GM18508 (cell line): ENCODE results near the gene CPEB3.
A peak's percentile ranks its signal among the peaks of the same experiment; 100 is the strongest.
"Not testable (repeated sequence)": the region's sequence is repeated elsewhere in the genome, so short reads cannot be mapped to it uniquely, and the experiment has no call there.

Source experiments
- ATAC-seq: cut with Tn5 transposase; IDR thresholded peaks from one replicate; pipeline ENCODE4 v1.9.1; 2021; ENCODE audit warnings: moderate number of reproducible peaks; ENCODE audit not compliant: insufficient read depth, unreplicated experiment

CPEB3 gene

DNA sequence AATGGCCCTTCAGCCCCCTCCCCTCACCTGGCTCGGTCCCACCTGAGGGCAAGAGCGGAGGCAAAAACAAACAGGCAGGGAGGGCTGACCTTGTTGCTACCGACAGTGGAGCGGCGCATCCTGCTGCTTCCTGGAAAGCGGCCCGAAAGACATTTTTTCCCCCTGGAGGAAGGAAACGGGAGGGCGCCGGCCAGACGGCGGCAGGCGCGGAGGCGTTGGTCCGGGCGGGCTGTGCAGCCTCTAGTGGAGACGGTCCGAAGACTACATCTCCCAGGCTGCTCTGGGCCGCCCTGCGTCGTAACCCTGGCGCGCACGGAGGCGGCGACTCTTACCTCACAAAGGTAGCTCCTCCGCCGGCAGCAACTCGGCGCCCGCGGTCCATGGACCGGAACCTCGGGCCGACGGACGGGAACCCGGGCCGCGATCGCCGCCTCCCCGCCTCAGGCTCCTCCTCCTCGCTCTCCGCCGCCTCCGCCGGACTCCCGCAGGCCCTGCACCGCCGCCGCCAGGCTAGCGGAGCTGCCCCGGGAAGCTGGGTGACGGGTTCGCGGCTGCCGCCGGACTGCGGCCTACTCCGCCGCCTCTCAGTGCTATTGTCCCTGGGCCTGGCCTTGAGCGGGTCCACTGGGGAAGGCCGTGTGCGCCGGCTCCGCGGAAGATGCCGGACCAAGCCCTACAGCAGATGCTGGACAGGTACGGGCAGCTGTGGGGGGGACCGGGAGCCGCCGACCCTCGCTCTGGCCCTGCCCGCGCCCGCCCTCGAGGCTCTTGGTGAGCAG lies at the start of gene CPEB3, which contains the start of gene MARCHF5:
Gene CPEB3, minus strand, starts transcription at position 242 of the 779 bp plus-strand sequence. CDS start 50,728 bp downstream, outside the sequence.
Gene MARCHF5, plus strand, starts transcription at position 331 of the 779 bp plus-strand sequence. Its CDS starts 328 bp downstream, at position 659.
- peak; percentile 87 for ATAC-seq

DNA sequence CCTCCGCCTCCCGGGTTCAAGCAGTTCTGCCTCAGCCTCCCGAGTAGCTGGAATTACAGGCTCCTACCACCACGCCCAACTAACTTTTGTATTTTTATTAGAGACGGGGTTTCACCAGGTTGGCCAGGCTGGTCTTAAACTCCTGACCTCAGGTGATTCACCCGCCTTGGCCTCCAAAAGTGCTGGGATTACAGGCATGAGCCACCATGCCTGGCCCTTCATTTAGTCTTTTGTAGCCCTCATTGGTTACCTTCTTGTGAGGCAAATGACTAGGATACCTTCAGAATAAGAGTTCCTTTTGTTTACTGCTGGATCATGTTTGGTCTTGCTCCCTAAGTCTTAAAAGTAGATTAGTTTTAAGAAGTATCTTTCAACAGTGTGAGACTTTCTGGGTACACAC lies 39.0 kb upstream of the CPEB3 start:
- ATAC-seq = not testable (repeated sequence)

GRCh38 chr10:92328993-92329392 lies 38.1 kb upstream of the CPEB3 start:
- ATAC-seq = no peak

DNA sequence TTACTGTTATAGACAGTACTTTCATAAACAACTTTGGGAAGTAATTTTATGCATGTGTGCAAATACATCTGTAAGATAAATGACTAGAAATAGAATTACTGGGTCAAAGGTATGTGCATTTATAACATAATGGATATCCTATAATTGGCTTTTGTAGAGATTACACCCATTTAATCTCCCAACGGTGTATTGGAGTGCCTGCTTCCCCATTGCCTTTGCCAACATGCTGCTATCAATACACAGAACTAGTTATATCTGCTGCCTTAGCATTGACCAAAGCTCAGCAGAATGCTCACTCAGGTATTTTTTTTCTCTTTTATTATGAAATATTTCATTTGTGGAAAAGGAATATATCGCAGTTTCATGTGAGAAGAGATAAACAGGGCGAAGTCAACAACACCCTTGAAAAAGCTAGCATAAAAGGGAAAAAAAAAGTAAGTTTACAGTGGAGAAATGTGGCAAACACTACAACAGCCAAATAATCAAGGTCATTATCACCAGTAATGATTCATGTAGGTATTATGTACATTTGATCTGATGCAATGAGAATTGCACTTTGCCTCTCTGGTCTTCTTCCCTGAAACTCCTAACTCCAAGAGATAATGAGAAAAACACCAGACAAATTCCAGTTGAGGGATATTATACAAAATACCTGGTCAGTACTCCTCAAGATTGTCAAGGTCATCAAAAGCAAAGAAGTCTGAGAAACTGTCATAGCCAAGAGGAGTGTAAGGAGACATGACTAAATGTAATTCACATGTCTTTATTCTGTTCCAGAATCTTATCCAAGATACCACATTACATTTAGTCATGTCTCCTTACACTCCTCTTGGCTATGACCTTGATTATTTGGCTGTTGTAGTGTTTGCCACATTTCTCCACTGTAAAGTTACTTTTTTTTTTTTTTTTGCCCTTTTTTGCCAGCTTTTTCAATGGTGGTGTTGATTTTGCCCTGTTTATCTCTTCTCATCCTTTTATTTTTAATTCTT lies 36.9 kb upstream of the CPEB3 start:
- ATAC-seq = no peak

- ATAC-seq = no peak
Observed at GRCh38 chr10:92323079-92323478, 32.2 kb upstream of the CPEB3 start.

GRCh38 chr10:92316610-92317009 lies 25.7 kb upstream of the CPEB3 start:
- ATAC-seq = no peak

DNA sequence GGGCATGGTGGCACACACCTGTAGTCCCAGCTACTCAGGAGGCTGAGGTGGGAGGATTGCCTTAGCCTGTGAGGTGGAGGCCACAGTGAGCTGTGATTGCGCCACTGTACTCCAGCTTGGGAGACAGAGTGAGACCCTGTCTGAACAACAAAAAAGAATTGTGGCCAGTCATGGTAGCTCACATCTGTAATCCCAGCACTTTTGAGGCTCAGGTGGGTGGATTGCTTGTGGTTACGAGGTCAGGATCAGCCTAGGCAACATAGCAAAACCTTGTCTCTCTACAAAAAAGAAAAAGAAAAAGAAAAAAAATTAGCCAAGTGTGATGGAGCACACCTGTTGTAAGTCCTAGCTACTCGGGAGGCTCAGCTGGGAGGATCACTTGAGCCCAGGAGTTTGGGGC lies 22.9 kb upstream of the CPEB3 start:
- no peak for ATAC-seq

DNA sequence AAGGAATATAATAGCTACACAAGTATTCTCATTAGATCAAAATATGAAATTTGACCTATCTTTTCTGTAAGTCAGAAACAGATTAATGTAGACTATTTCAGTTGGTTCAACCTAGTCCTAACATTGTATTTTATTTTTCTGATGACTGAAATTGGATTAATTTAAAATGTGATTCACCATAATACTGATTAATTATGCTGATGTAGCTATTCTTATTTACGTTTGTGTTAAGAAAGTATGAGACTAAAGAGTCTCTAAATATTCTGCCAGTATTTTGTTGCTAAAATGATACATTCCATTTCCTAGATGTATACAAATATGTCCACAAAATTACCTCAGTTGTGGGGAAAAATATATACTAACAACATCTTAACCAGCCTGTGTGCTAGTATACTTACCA lies 18.4 kb upstream of the CPEB3 start:
- ATAC-seq = no peak

DNA sequence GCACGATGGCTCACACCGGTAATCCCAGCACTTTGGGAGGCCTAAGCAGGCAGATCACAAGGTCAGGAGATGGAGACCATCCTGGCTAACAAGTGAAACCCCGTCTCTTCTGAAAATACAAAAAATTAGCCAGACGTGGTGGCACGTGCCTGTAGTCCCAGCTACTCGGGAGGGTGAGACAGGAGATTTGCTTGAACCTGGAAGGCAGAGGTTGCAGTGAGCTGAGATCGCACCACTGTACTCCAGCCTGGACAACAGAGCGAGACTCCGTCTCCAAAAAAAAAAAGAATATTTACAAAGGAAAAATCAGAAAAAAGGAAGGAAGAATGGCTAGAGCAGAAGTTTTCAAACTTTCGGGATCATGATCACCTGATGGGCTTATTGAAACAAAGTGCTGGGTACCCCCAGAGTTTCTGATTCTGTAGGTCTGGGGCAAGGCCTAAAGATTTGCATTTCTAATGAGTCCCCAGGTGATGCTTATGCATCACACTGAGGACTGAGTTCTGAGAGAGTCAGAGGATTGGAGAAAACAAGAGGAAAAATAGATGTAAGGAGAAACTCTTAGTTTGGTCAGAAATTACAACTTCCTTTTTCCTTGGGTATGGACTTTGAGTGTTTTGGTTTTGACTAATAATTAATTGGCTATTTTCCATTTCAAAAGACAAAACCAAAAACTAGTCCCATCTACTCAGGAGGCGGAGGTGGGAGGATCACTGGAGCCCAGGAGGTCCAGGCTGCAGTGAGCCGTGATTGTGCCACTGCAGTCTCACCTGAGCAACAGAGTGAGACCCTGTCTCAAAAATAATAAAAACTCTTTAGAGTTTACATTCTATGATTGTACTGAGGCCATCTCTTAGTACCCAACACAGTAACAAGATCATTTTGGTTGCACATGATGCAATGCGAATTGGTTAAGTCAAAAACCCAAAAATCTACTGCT lies 14.5 kb upstream of the CPEB3 start:
- ATAC-seq = no peak

GRCh38 chr10:92304061-92304460 lies 13.2 kb upstream of the CPEB3 start:
- ATAC-seq = no peak

DNA sequence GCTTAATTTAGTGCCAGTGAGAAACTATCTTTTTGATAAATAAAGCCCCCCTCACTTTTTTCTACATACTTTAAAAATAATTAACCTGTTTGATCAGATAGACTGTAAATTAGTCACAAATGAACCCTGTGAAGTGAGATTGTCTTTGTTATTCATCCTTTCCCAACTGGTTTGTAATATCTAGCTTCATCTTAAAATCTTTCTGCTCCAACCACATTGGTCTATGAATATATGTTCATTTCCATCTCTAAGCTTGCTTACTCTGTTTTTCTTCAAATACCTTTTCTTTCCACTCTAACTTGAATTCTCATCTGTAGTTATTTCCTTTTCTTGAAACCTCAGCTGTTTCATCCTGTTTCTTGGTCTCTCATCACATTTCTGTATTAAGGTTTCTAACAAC lies 12.2 kb upstream of the CPEB3 start:
- no peak for ATAC-seq

DNA sequence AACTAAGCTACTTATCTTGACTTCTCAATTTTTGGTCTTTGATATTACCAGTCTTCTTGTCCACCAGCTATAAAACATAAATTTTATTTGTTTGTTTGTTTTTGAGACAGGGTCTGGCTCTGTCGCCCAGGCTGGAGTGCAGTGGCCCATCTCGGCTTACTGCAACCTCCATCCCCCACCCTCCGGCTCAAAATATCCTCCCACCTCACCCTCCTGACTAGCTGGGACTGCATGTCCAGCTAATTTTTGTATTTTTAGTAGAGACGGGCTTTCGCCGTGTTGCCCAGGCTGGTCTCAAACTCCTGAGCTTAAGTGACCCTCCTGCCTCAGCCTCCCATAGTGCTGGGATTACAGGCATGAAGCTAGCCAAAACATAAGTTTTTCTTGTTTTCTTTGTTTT lies 7.6 kb upstream of the CPEB3 start:
- ATAC-seq = no peak

GRCh38 chr10:92291921-92292845 lies 1.3 kb upstream of the CPEB3 start:
- ATAC-seq = no peak

DNA sequence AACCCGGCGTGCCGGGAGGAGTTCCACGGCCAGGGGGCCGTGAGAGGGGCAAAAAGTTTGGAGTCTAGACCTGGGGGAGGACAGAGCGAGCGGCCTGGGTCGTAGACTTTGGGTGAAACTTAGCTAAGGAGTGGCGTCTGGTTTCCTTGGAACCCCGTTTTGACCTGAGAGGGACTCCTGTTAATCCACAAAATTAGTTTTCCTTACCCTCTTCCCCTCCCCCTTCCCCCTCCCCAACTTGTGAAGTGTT lies 663 bp upstream of the CPEB3 start:
- ATAC-seq = no peak

DNA sequence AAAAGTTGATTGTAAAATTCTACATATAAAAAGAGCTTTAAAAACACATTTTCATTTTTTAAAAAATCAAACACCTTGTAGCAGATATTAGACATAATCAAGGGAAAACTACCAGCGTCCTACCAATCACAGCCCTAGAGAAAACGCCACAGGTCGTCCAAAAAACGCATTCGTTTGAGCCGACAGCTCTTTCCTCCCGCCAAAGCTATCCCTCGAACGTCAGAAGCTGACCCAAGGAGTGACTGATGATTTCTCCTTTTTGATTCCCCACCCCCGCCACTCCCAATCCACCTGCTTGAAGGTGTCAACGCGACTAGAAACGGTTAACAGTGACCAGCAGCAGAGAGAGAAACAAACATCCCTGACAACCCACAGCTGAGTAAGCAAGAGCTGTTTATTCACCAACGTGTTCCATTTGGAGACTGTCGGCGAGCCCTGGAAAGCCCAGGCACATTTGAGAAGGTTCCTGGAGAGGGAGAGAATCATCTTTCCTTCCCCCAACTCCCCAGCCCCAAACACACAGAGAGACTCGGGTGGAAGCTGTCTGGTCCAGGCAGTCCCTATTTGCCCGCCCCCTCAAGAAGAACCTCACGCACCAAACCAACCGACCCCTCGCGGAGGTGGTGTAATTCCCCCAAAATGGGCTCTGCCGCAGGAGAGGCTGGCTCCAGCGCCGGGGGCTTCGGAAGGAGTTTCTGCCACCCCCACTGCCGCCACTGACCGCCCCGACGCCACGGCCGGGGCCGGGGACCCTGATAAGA lies 622 bp downstream of the CPEB3 start:
- peak; percentile 7 for ATAC-seq

- ATAC-seq = no peak
Observed at GRCh38 chr10:92284112-92284704, 6.7 kb downstream of the CPEB3 start.

GRCh38 chr10:92278996-92279696 lies 11.7 kb downstream of the CPEB3 start:
- no peak for ATAC-seq

GRCh38 chr10:92274071-92274470 lies 16.8 kb downstream of the CPEB3 start:
- no peak for ATAC-seq
